DOHH2 (cell line): Measurements from ENCODE around the gene SH3RF3.
"Not testable (repeated sequence)": the region's sequence is repeated elsewhere in the genome, so short reads cannot be mapped to it uniquely, and the experiment has no call there.

Experiments used
- H3F3A ChIP-seq: fragments of 200-600 bp; sonication (generic), shearing (Covaris generic); 2 replicates; pipeline ENCODE4 v1.6.0; 2016; ENCODE audit warnings: antibody characterized with exemption, mild to moderate bottlenecking; ENCODE audit not compliant: control insufficient read depth, insufficient read depth
- H3K27ac ChIP-seq: fragments of 200-600 bp; sonication (generic); 2 replicates; pipeline ENCODE4 v1.5.1; 2014; ENCODE audit warnings: low read depth, mild to moderate bottlenecking, low read length, moderate library complexity
- H3K27me3 ChIP-seq: fragments of 200-600 bp; sonication (generic); 2 replicates; pipeline ENCODE4 v1.6.1; 2014; ENCODE audit warnings: mild to moderate bottlenecking, low read length, mixed read lengths; ENCODE audit not compliant: control insufficient read depth
- H3K36me3 ChIP-seq: fragments of 200-600 bp; sonication (generic); 2 replicates; pipeline ENCODE4 v1.6.1; 2014; ENCODE audit warnings: mild to moderate bottlenecking, low read length, moderate library complexity, mixed read lengths; ENCODE audit not compliant: control insufficient read depth
- H3K4me1 ChIP-seq: fragments of 200-600 bp; sonication (generic); 2 replicates; pipeline ENCODE4 v1.6.1; 2014; ENCODE audit warnings: mild to moderate bottlenecking, low read length, mixed read lengths; ENCODE audit not compliant: control insufficient read depth
- H3K4me2 ChIP-seq: fragments of 200-600 bp; sonication (generic); 2 replicates; pipeline ENCODE4 v1.6.0; 2014; ENCODE audit warnings: mild to moderate bottlenecking, low read length, moderate library complexity
- H3K4me3 ChIP-seq: fragments of 200-600 bp; sonication (generic); 2 replicates; pipeline ENCODE4 v1.5.1; 2014; ENCODE audit warnings: mild to moderate bottlenecking, low read length, mixed read lengths
- H3K79me2 ChIP-seq: fragments of 200-600 bp; sonication (generic); 2 replicates; pipeline ENCODE4 v1.6.1; 2014; ENCODE audit warnings: mild to moderate bottlenecking, low read length, mixed read lengths; ENCODE audit not compliant: control insufficient read depth
- H3K9me2 ChIP-seq: fragments of 200-600 bp; sonication (generic); replicated peaks from 2 replicates; pipeline ENCODE4 v1.6.1; 2014; ENCODE audit warnings: mild to moderate bottlenecking, low read length, mixed read lengths; ENCODE audit not compliant: control insufficient read depth
- H3K9me3 ChIP-seq: fragments of 200-600 bp; sonication (generic); 2 replicates; pipeline ENCODE4 v1.6.1; 2014; ENCODE audit warnings: antibody characterized with exemption, low read length, mixed read lengths; ENCODE audit not compliant: control insufficient read depth, insufficient read depth
- H4K20me1 ChIP-seq: fragments of 200-600 bp; sonication (generic); 2 replicates; pipeline ENCODE4 v1.6.0; 2014; ENCODE audit warnings: low read depth, mild to moderate bottlenecking, antibody characterized with exemption, low read length, moderate library complexity; ENCODE audit not compliant: control insufficient read depth, insufficient read depth
- EZH2phosphoT487 ChIP-seq: fragments of 200-600 bp; sonication (generic); IDR thresholded peaks from 2 replicates; pipeline ENCODE4 v1.6.1; 2017; ENCODE audit warnings: borderline replicate concordance, mild to moderate bottlenecking, antibody characterized with exemption, low read length, moderate library complexity, mixed read lengths
- TF ChIP-seq, protein P1 (sequence below): fragments of 200-600 bp; sonication (generic); IDR thresholded peaks from one replicate; pipeline ENCODE4 v1.5.1; 2014; ENCODE audit warnings: antibody characterized with exemption, mild to moderate bottlenecking, low read depth, low read length; ENCODE audit not compliant: poor library complexity, severe bottlenecking

Gene SH3RF3

GRCh38 chr2:109118321-109118720 is 10.7 kb upstream of the SH3RF3 start:
- H3K79me2 ChIP-seq, result no peaks in the 10 kb centered on the region
- no peaks in the 10 kb centered on the region for H3K9me2 ChIP-seq
- H3K27me3 ChIP-seq, result peaks cover 2% of the 10 kb centered on the region; the same call in 1 of the 2 replicates
- no peaks in the 10 kb centered on the region for H3F3A ChIP-seq
- H3K27ac ChIP-seq, result no peak overlapping the region
- H3K9me3 ChIP-seq, result no peaks in the 10 kb centered on the region
- H3K4me1 ChIP-seq, result no peaks in the 10 kb centered on the region
- no peaks in the 10 kb centered on the region for H3K36me3 ChIP-seq
- H3K4me2 ChIP-seq, result no peak overlapping the region
- no peaks in the 10 kb centered on the region for H4K20me1 ChIP-seq
- H3K4me3 ChIP-seq, result no peak overlapping the region
- TF ChIP-seq, protein P1, sequence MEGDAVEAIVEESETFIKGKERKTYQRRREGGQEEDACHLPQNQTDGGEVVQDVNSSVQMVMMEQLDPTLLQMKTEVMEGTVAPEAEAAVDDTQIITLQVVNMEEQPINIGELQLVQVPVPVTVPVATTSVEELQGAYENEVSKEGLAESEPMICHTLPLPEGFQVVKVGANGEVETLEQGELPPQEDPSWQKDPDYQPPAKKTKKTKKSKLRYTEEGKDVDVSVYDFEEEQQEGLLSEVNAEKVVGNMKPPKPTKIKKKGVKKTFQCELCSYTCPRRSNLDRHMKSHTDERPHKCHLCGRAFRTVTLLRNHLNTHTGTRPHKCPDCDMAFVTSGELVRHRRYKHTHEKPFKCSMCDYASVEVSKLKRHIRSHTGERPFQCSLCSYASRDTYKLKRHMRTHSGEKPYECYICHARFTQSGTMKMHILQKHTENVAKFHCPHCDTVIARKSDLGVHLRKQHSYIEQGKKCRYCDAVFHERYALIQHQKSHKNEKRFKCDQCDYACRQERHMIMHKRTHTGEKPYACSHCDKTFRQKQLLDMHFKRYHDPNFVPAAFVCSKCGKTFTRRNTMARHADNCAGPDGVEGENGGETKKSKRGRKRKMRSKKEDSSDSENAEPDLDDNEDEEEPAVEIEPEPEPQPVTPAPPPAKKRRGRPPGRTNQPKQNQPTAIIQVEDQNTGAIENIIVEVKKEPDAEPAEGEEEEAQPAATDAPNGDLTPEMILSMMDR, result no peak
- TF ChIP-seq EZH2phosphoT487, result no peak

GRCh38 chr2:109120166-109120565 is 8.8 kb upstream of the SH3RF3 start:
- Histone ChIP-seq H3K27me3 (peaks cover 2% of the 10 kb centered on the region; the same call in 1 of the 2 replicates), H3K4me1 (no peaks in the 10 kb centered on the region), H3K9me2 (no peaks in the 10 kb centered on the region), H3F3A (no peaks in the 10 kb centered on the region), H4K20me1 (no peaks in the 10 kb centered on the region), H3K4me3 (no peak overlapping the region), H3K4me2 (no peak overlapping the region), H3K9me3 (no peaks in the 10 kb centered on the region), H3K79me2 (no peaks in the 10 kb centered on the region), H3K36me3 (no peaks in the 10 kb centered on the region), H3K27ac (no peak overlapping the region)
- no peak for TF ChIP-seq EZH2phosphoT487
- TF ChIP-seq, protein P1, result no peak

- H3K4me1 ChIP-seq, H3K9me2 ChIP-seq, H3K4me2 ChIP-seq, H4K20me1 ChIP-seq, H3K27ac ChIP-seq, H3K36me3 ChIP-seq, H3K4me3 ChIP-seq, H3F3A ChIP-seq, H3K79me2 ChIP-seq, H3K9me3 ChIP-seq, H3K27me3 ChIP-seq: not testable (repeated sequence)
These were observed 8.3 kb upstream of the SH3RF3 start for GRCh38 chr2:109120686-109121085.

DNA sequence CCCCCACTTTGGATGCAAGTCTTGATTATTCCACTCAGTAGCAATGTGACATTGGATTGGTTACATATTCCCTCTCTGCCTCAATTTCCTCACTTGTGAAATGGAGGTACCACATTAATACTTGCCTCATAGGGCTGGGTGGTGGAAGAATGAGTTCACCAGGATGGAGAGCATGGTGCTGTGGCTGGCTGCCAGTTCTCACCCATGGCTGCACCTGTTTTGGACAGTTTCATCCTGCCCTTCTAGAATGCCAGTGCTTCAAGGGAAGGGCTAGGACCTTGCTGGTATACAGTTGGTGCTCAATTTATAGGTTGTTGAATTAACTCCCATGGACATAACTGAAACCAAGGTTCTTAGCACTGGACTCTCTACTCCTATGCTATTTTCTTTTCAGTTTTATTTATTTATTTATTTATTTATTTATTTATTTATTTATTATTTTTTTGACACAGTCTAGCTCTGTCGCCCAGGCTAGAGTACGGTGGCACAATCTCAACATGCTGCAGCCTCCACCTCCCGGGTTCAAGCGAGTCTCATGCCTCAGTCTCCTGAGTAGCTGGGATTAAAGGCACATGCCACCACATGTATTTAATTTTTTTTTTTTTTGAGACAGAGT is 5.3 kb upstream of the SH3RF3 start:
- Histone ChIP-seq H3K9me3 (no peaks in the 10 kb centered on the region), H3K4me3 (no peak overlapping the region), H3K9me2 (no peaks in the 10 kb centered on the region), H4K20me1 (no peaks in the 10 kb centered on the region), H3F3A (no peaks in the 10 kb centered on the region), H3K79me2 (no peaks in the 10 kb centered on the region), H3K4me2 (no peak overlapping the region), H3K27ac (no peak overlapping the region), H3K36me3 (no peaks in the 10 kb centered on the region), H3K4me1 (no peaks in the 10 kb centered on the region), H3K27me3 (peaks cover 2% of the 10 kb centered on the region; the same call in 1 of the 2 replicates)
- TF ChIP-seq, protein P1, result no peak
- TF ChIP-seq EZH2phosphoT487, result no peak
